ENCODE results near the gene DDAH1.

DNA sequence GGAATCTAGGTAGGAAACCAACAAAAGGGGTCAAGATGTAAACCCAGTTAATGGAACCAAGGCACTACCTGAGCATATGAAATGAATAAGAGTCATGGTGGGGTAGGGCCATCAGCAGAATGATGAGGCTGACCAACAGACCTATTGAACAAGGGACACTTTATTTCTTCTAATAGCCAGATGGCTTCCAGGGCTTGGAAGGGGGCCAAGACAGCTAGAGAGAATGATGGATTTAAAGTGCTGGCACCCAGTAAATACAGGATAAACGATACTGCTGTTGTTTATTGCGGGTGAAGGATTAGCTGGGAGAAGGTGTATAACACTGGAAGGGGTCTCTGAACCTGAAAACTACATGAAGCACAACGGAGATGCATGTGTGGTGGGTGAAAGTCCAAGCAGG is 15.6 kb downstream of the DDAH1 start:
- TF ChIP-seq, protein P1, sequence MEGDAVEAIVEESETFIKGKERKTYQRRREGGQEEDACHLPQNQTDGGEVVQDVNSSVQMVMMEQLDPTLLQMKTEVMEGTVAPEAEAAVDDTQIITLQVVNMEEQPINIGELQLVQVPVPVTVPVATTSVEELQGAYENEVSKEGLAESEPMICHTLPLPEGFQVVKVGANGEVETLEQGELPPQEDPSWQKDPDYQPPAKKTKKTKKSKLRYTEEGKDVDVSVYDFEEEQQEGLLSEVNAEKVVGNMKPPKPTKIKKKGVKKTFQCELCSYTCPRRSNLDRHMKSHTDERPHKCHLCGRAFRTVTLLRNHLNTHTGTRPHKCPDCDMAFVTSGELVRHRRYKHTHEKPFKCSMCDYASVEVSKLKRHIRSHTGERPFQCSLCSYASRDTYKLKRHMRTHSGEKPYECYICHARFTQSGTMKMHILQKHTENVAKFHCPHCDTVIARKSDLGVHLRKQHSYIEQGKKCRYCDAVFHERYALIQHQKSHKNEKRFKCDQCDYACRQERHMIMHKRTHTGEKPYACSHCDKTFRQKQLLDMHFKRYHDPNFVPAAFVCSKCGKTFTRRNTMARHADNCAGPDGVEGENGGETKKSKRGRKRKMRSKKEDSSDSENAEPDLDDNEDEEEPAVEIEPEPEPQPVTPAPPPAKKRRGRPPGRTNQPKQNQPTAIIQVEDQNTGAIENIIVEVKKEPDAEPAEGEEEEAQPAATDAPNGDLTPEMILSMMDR (conservative IDR thresholded peaks at IDR 0.05) = no peak
- no peak for TF ChIP-seq ZFX (IDR thresholded peaks at IDR 0.05)
